H1 (cell line): ENCODE measurements around the gene MECR. TPM values are rescaled to one million over a fixed set of nuclear protein-coding genes. Genes with fewer than 3 reads are reported as not detected.

ENCODE experiments used
- CHD7 ChIP-seq: fragments of 300-600 bp; sonication (generic); IDR thresholded peaks from 2 replicates; pipeline ENCODE4 v1.7.1; 2012; ENCODE audit warnings: low read length, moderate library complexity, mild to moderate bottlenecking, inconsistent platforms; ENCODE audit not compliant: insufficient replicate concordance
- GABPA ChIP-seq: IDR thresholded peaks from 2 replicates; pipeline ENCODE4 v1.6.1; 2011; ENCODE audit warnings: mild to moderate bottlenecking, low read length, moderate library complexity, borderline replicate concordance; ENCODE audit not compliant: insufficient read depth
- polyA plus RNA-seq, 7 experiments: library from polyadenylated mRNA; depleted of rRNA in 3 of 7; stranded (reverse) in 5 of 7; unstranded in 2 of 7; fragments of >200 nt in 5 of 7; fragments of 200-250 nt in 2 of 7; gene quantifications; 1 replicate in 5 of 7; 2 replicates in 1 of 7; 4 replicates in 1 of 7; pipeline versions ENCODE4 v1.2.1 to v1.2.3, GENCODE V29; 2011 to 2013; ENCODE audit warnings: missing spikeins in 2 of 7, mixed read lengths in 2 of 7
- total RNA-seq: library from RNA; stranded (reverse); fragmentation: NEBNext Ultra II Directional; extraction: Animal tissue kit (Norgen Biotek cat#: 25700); gene quantifications from 2 replicates; pipeline ENCODE4 v1.2.1, GENCODE V29; 2021

MECR gene
- total and polyA plus RNA-seq, 2 of the 8 experiments (the other 6 are each of a cell fraction or from before 2014, with no cell fraction given), result 24.2 to 24.4 TPM

- TF ChIP-seq GABPA (no peak), CHD7 (no peak)
Measured at GRCh38 chr1:29269382-29269781, 38.6 kb upstream of the MECR start (continued).
